ENCODE data around the gene FREM1.

DNA sequence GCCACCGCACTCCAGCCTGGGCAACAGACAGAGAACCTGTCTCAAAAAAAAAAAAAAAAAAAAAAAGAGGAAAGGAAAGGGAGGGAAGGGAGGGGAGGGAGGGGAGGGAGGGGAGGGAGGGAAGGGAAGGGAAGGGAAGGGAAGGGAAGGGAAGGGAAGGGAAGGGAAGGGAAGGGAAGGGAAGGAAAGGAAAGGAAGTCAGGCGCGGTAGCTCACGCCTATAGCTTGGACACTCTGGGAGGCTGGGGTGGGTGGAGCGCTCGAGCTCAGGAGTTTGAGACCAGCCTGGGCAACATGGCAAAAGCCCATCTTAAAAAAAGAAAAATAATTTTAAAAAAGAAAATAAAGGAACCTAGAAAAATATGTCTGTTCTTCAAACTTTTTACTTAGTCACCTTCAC lies 131.7 kb downstream of the FREM1 start:
- TF ChIP-seq, protein P1, sequence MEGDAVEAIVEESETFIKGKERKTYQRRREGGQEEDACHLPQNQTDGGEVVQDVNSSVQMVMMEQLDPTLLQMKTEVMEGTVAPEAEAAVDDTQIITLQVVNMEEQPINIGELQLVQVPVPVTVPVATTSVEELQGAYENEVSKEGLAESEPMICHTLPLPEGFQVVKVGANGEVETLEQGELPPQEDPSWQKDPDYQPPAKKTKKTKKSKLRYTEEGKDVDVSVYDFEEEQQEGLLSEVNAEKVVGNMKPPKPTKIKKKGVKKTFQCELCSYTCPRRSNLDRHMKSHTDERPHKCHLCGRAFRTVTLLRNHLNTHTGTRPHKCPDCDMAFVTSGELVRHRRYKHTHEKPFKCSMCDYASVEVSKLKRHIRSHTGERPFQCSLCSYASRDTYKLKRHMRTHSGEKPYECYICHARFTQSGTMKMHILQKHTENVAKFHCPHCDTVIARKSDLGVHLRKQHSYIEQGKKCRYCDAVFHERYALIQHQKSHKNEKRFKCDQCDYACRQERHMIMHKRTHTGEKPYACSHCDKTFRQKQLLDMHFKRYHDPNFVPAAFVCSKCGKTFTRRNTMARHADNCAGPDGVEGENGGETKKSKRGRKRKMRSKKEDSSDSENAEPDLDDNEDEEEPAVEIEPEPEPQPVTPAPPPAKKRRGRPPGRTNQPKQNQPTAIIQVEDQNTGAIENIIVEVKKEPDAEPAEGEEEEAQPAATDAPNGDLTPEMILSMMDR (conservative IDR thresholded peaks at IDR 0.05; ENCODE audit: low read depth in 2 of 2): no peak
- TF ChIP-seq CREB1 (CRISPR knock-in tag; IDR thresholded peaks at IDR 0.05; ENCODE audit: low read depth): no peak
- TF ChIP-seq EZH2 (IDR thresholded peaks at IDR 0.05; ENCODE audit: low read depth, unreplicated experiment): no peak
- no peak for TF ChIP-seq POLR2AphosphoS5 (IDR thresholded peaks at IDR 0.05; ENCODE audit: low read depth)
